Measurements from ENCODE around the gene ATP9B. TPM values are rescaled to one million over a fixed set of nuclear protein-coding genes. Genes with fewer than 3 reads are reported as not detected.
A peak's percentile ranks its signal among the peaks of the same experiment; 100 is the strongest.

ATP9B gene
- polyA plus RNA-seq, 1 donor: 43.3 TPM

DNA sequence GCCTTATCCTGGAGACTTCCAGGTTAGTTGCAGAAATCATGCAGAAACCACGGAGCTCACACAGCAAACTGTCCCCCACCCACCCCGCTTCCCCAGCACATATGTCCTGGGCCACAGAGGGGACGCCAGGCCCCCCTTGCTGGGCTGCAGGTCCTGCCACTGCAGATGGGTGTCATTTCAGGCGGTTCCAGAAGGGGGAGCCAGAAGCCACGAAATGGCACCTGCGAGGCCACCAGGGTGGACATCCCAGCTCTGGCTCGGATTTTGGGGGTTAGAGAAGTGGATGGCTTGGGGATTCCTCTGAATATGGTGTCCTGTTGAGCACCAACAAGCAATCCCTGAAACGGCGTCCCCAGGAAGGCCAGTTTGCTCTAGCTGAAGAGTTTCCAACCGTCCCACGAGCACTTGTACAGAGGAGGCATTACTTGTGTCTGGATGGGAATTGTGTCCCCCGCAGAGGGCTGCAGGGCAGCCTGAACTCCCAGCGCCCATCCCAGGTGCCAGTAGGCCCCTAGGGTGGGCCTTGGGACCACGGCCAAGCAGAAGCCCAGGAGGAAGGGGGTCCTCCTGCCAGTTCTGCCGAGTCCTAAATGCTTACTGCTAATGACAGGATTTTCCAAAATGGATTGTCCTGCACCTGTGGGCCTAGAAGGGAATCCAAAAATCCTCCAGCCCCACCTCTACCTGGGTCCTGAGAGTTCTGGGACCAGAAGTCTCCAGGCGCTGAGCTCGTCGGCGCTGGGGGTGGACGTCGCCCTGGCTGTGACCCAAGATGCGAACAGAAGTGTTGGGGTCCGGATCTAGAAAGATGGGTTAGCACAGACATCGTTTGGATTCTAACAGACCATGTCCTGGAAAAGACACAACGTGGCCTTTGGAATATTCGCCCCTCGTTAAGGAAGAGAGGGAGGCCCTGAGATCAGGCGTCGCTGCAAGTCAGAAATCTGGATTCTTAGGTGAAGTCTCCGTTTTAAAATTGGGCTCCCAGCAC, 311.9 kb downstream of the ATP9B start:
- DNase-seq: no peak

DNA sequence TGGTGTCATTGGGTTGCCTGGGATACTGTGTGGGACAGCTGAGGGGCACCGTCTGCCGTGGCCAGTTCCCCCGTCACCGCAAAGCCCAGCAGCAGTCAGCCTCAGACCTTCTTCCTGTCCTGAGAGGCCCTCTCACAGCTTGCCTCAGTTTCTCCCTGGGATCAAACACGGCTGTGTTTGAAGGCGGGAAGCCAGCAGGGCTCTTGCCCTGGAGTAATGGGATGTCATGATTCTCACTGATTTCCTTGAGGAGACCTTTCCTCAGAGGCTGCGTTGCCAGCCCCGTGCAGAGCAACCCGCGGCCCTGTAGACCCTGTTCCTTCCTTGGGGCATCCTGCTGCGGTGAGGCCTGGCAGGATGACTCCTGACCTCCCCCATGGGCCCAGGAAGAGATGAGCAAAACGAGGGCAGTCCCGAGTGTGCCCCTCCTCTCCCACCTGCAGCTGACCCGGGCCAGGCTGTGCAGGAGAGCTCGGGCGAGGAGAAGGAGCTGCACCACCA, 312.7 kb downstream of the ATP9B start:
- DNase-seq: no peak

DNA sequence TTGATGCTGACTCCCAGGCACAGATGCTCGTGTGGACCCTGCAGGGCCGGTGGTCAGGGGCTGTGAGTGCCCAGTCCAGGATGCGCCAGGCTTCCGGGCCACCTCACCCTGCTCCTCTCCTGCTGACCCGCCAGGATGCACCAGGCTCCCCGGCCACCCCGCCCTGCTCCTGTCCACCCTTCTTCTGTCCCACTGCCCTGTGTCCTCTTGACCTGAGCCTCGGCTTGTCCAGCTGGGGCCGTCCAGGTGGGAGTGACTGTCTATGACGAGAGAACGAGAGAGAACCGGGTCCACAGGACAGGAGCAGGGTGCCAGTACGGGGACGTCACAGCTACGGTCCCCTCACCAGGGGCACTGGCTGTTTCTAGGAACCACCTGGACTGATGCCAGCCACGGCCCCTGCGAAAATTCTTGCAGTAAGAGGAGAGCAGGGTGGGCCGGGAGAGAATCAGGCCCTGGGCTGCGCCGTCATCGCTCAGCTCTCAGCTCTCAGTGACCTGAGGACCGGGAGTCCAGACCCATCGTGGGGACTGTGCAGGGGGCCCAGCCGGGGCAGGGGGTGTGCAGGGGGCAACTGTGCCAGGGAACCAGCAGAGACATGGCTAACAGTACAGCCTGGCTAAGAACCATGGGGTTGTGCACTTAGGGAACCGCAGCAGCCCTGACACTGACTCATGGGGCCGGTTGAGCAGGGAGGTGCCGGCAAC, 313.6 kb downstream of the ATP9B start:
- DNase-seq: no peak

DNA sequence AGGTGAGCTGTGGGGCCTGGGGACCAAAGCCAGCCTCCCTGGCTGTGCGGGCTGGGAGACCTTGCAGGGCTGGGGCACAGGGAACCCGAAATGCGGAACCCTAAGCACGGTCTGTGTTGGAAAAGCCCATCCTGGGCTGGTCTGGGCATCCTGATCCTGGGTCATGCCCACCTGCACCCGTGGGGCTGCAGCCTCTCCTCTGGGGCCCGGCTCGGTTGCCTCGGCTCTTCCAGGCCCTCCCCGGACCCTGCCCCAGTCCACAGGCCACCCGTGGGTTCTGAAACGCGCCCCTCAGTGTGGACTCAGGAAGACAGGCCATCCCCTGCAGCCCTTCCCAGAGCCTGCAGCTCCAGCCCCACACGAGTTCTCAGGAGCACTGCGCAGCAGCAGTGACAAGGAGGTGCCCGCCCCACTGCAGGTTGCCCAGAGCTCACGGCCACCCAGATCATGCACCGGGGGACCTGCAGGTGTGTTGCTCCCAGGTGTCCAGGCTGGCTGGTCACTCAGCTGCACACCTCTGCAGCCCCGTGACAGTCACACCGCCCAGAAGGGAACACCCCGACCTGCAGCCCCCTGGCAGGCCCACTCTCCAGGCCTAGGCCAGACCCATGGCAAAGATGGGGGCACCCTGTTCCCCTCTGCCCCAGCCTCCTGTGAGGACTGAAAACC, 314.3 kb downstream of the ATP9B start:
- no peak for DNase-seq

DNA sequence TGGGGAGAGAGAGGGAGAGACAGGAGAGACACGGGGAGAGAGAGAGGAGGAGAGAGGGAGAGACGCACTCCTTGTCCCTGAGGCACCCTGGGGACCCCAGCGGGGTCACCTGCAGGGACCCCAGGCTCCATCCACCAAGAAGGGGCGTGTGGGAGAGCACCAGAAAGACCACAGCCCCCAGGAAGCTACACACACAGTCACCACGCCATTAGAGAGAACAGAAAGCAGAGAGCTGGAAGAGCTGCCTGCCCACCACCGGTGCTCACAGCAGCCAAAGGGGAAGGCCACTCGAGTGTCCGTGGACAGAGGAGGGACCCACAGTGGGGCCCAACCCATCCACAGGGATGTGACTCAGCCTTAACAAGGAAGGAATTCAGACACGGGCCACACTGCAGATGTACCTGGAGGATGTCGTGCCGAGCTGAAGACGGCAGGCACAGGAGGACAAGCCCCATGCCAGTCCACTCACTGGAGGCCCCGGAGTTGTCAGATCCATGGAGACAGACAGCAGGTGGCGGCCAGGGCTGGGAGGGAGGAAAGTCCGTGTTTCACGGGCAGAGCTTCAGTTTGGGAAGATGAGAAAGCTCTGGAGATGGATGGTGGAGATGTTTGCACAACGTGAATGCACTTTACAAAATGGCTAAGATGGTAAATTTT, 315.1 kb downstream of the ATP9B start:
- DNase-seq: no peak

DNA sequence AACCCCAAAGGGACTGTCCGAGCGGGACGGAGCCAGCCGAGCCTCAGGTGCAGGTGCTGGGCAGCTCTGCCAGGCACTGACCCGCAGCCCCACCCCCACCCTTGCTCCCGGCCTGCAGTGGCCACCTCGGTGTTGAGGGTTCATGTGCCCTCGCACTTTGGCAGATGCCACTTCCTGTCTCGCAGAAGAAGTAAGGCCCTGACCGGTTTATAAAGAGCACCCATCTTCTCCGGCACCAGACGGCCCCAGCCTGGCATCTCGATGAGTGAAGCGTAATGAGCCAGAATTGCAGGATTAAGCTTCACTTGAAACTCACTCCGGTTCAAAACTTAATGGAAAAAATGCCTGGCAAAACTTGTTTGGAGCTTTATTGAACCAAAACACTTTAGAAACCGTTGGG, 315.6 kb downstream of the ATP9B start:
- DNase-seq: no peak

DNA sequence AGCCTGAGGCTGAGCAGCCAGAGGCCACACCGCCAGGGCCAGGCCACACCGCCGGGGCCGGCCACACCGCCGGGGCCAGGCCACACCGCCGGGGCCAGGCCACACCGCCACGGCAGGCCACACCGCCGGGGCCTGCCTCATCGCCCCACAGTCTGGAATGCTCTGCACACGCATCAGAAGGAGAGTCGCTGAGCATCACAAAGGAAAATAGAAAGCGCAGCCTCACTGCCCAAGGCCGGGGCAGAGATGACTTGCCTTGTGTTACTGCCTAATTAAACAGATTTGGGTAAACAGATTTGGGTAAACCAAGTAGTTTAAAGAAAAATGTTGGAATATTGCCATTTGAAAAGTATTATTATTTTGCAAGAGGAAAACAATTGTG, 316.1 kb downstream of the ATP9B start:
- DNase-seq: no peak

DNA sequence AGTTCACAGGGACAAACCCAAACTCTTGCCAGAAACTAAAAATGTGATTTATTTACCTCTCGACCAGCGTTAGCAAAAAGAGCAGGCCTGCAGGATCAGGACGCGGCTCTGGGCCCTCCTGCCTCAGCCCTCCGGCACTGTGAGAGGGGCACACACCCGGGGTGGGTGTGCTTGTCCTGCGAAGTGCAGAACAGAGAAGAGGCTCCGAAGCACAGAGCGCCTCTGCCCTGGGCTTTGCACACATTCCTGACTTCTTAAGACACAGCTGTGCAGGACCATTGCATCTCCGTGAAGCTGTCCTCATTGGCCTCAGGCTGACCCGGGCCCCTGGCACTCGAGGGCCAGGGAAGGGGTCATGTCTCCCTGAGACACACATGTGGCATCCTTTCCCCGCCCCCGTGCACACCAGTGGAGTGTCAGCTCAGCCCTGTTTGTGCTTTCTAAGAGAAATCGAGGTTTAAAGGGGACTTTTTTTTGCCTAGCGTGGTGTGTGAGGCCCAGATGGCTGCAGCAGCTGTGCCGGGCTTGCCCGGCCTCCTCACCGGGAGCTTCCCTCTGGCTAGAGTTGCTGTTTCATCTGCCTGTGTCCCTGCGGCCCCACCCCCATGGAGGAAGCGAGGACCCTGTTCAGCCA, 316.6 kb downstream of the ATP9B start:
- no peak for DNase-seq

DNA sequence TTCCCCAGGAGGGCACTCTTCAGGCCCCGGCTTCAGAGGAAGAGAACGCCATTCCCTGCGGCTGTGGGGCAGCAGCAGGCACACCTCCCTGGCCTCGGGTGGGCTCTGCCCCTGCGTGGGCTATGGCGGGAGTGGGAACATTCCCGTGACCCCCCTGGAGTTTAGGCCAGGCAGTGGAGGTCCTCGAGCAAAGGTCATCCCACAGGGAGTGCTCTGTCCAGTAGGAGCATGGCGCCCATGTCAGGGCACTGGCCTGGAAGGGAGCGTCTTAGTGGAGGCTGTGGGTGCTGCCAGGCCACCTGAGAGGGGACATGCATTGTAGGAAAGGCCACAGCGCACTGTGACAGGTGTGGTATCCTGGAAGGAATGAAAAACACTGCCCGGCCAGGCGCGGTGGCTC, 317.4 kb downstream of the ATP9B start:
- DNase-seq: no peak

DNA sequence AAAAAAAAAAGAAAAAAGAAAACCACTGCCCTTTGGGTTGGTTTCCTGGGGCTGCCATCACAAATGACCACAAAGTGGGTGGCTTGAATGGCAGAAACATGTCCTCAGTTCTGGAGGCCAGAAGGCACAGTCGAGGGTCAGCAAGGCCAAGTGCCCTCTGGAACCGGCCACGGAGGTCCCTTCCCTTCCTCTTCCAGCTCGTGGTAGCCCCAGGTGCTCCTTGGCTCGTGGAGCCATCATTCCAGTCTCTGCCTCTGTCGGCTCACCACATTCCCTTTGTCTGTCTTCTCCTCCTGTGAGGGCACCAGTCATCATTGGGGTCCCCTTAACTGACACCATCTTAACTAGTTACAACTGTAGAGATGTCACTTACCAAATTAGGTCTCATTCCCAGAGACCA, 318.0 kb downstream of the ATP9B start:
- DNase-seq: no peak

DNA sequence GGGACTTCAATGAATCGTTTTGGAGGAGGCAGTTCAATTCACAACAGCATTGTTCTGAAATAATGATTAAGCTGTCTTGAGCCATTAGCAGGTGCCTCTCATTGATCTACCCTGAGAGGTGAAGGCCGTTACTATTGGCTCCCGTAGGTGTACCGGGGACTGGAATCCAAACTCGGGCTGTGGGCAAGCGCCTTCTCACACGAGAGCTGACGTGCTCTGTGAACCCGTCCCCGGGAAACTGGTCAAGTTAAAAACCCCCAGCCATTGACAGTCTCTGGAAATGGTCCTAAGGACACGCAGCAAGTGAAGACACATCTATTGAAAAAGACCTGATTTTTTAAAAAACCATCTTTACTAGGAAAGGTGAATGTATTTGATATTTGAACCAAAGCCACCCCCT, 318.4 kb downstream of the ATP9B start:
- no peak for DNase-seq

DNA sequence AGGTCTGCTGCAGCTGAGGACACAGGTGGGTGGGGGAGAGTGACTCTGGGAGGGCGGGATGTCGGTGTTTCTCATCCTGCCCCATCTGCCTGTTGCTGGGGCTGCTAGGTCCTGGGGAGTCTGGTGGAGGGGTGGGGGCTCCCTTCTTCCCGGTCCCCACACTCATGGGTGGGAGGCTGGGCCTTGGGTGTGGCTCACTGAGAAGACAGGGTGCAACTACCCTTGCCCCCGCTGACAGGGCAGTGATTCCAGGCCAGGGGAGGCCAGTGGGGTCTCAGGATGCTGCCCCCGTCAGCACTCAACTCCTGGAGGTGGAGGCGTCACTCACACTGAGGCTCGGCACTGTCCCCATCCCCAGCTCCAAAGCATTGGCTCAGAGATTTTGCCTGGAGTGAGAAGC, 318.8 kb downstream of the ATP9B start:
- no peak for DNase-seq

DNA sequence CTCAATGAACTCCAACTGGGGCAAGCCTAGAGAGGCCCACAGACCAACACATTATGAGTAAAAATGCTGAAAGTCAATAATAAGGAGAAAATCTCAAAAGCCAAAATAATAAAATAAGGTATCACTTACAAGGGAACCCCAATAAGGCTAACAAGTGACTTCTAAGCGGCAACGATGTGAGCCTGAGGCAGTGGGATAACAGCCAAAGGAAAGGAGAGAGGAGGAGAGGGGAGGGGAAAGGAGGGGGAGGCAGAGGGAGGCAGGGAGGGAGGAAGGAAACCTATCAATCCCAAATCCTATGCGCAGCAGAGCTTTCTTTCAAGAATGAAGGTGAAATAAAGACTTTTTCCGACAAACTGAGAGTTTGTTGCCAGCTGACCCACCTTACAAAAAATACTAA, 320.5 kb downstream of the ATP9B start:
- no peak for DNase-seq

DNA sequence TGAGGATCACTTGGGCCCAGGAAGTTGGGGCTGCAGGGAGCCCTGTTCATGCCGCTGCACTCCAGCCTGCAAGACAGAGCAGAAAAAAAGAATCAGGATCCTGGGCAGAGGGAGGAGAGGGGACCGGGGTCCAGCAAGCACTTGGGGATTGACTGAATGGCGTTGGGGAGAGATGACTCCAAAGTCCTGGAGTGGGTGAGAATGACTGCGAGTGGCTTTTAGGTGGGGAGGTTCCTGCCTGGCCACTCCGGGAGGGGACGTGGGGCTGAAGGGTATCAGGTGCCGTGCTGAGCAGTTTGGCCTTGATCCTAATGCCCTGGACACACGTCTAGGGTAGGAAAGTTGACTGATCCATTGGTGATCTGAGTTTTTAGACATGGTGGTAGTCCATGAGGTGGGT, 323.0 kb downstream of the ATP9B start:
- DNase-seq: no peak

DNA sequence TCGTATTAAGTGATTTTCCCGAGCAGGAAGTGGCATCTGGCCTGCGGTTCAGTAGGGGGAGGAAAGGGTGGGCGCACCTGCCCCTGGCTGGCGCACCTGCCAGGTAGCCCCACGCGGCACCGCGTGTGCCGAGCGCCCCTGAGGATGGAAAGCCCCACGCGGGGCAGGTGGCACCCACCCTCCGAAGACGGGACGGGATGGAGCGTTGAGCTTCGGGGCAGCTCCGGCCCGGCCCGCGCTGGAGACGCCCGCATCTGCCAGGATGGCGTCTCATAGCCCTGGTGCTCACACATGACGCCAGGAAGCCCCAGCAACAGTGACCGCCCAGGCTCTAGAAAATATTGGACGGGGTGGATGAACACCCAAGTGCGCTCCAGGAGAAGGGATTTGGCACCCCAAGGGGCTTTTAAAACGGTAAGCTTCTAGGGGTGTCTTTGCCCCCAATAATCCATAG, 324.0 kb downstream of the ATP9B start:
- no peak for DNase-seq

DNA sequence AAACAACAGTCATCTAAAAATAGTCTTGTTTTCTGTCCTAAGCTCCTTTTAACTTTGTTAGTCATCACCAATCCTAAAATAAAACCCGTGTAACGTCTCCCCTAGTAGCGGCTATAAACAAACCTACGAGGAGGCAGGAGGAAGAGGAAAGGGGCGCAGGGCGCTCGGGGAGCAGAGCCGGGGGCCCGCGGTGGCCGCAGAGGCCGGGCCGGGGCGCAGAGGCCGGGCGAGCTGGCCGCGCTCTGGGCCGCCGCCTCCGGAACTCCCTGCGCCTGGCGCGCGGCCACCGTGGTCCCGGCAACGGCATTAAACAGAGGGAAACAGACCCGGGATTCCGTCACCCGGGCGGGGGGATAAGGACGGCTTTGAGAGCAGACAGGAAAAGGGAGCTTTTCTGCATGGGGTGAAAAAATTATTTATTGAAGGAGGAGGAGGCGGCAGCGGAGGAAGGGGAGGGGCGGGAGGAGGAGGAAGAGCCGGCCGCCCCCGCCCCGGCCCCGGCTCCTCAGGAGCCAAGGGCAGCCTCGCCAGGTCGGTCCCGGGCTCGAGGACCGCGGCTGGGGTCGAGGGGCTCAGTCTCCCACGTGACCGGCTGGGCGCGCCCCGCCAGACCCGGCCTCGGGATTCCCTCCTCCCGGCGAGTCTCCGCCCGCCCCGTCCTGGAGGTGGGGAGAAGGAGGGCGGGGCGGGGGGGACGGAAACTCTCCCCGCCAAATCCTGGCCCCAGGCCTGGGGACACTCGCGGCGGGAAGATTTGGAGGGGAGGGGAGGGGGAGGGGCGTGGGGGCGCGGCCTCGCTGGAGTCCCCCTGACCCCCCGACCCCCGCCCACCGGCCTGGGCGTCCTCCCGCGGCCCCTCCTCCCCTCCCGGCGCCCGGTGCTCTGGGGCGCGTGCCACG, 324.7 kb downstream of the ATP9B start:
- DNase-seq: peak; percentile 91

DNA sequence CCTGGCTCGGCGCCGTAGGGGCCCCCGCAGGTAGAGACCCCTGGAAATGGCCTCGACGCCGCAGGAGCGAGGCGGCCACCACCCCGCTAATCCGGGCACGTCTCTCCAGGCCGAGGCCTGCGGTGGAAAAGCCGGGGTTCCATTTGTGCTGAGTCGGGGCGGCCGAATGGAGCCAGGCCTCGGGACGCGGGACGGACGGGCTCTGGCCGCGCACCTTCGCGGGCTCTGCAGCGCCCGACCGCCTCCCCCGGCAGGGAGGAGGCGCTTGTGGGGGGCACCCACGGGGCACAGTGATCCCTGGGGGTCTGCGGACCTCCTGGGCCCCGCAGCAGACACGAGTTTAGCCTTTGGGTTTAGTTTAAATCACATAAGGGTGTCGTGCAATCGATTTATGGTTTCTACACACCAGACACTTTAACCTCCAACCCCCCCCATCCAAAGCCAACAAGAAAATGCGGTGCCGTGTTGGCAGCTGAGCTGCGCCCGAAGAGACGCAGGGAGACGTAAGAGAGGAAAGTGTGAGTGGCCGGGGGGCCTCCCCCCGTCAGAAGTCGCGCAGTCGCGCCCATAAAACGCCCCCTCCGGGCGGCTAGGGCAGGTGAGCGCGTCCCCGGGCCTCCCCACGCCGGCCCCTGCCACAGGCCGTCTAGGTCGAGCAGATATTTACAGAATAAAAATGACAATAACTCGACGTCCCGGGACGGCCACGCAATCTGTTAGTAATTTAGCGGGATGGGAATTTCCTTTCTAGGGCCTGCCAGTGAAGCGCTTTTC, 325.5 kb downstream of the ATP9B start:
- DNase-seq: no peak

DNA sequence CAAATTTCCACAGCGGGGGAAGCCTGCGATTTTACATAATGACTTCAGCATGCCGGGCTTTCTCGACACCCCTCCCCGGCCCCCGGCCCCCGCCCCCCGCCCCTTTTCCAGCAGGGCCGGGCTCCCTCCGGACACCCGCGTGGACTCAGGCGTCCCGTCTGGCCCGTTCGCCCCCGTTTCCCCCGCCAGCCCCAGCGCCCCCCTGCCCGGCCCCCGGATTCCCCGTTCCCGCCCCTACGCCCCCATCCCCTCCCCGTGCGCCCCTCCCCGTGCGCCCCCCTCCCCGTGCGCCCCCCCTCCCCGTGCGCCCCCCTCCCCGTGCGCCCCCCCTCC, 326.1 kb downstream of the ATP9B start:
- DNase-seq: no peak

DNA sequence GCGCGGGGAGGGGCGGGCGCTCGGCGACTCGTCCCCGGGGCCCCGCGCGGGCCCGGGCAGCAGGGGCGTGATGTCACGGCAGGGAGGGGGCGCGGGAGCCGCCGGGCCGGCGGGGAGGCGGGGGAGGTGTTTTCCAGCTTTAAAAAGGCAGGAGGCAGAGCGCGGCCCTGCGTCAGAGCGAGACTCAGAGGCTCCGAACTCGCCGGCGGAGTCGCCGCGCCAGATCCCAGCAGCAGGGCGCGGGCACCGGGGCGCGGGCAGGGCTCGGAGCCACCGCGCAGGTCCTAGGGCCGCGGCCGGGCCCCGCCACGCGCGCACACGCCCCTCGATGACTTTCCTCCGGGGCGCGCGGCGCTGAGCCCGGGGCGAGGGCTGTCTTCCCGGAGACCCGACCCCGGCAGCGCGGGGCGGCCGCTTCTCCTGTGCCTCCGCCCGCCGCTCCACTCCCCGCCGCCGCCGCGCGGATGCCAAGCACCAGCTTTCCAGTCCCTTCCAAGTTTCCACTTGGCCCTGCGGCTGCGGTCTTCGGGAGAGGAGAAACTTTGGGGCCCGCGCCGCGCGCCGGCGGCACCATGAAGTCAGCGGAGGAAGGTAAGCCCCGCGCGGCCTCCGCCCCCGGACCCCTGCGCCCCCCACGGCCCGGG, 326.7 kb downstream of the ATP9B start, which contains the start of gene NFATC1:
Gene NFATC1, plus strand, starts transcription at position 170 of the 644 bp plus-strand sequence. Its CDS starts 295 bp downstream, at position 465.
- DNase-seq: peak; percentile 71

Measured in left kidney (tissue), 2 donors.